Nephron (organoid): ENCODE results near the gene CCL14.

Source experiments
- H3K27ac Mint-ChIP-seq, 3 experiments: 2 replicates each; pipeline ENCODE4 v1.8.0; 2020; ENCODE audit warnings: mixed read lengths in 3 of 3, mild to moderate bottlenecking in 2 of 3, moderate library complexity in 1 of 3
- H3K27me3 Mint-ChIP-seq: 2 replicates; pipeline ENCODE4 v1.8.0; 2021; ENCODE audit warnings: low read depth, mild to moderate bottlenecking, moderate library complexity, mixed read lengths
- H3K36me3 Mint-ChIP-seq: 2 replicates; pipeline ENCODE4 v1.8.0; 2020; ENCODE audit warnings: low read depth, mixed read lengths
- H3K4me1 Mint-ChIP-seq: 2 replicates; pipeline ENCODE4 v1.8.0; 2020; ENCODE audit warnings: mixed read lengths
- H3K4me3 Mint-ChIP-seq, 3 experiments: 2 replicates each; pipeline ENCODE4 v1.8.0; 2020; ENCODE audit warnings: mild to moderate bottlenecking in 3 of 3, mixed read lengths in 3 of 3, moderate library complexity in 2 of 3
- H3K9me3 Mint-ChIP-seq: 2 replicates; pipeline ENCODE4 v1.8.0; 2020; ENCODE audit warnings: mixed read lengths
- TF ChIP-seq, protein P1 (sequence below), 3 experiments: fragments of 200-600 bp; sonication (generic); IDR thresholded peaks; one replicate each; pipeline ENCODE4 v1.5.0; 2021; ENCODE audit warnings: antibody characterized with exemption in 3 of 3; ENCODE audit not compliant: unreplicated experiment in 3 of 3

Gene CCL14

DNA sequence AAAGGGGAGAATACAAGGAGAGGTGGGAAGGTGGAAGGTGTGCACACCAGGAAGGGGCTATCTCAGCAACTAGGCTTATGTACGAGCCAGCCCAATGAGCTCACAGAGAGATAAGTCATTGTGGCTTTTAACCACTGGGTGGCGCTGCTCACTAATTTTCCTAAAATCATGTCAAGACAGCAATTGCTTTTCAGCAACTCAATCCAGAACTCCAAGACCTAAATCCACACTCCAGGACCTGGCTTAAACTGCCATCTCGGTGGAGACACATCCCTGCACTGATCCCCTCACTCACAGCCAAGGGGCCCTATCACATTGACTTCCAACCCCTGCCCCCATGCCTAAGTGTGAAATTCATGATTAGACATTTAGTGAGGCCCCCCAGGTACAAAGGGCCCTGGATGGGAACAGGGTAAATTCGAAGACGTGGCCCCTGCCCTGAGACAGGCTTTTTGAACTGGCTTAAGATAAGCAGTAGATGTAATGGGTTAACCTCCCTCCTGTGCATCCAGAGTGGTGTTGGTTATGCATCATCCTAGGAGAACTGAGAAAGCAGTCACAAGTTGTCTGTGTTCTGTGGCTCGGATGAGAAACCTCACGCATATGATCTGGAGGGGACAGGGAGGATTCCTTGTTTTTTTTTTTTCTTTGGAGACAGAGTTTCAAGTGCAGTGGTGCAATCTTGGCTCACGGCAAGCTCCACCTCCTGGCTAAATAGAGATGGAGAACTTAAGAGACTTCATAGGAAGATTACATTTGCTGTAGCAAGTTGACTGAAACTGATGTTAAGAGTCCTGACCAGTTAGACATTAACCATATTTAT lies 16.8 kb downstream of the CCL14 start:
- peak overlapping the region; percentile 56 to 84 (median 67) for H3K27ac Mint-ChIP-seq
- no peaks in the 10 kb centered on the region for H3K36me3 Mint-ChIP-seq
- H3K4me1 Mint-ChIP-seq, result peaks cover 13% of the 10 kb centered on the region
- no peak overlapping the region for H3K4me3 Mint-ChIP-seq
- H3K9me3 Mint-ChIP-seq, result no peaks in the 10 kb centered on the region
- peaks cover 8% of the 10 kb centered on the region for H3K27me3 Mint-ChIP-seq
- TF ChIP-seq, protein P1, sequence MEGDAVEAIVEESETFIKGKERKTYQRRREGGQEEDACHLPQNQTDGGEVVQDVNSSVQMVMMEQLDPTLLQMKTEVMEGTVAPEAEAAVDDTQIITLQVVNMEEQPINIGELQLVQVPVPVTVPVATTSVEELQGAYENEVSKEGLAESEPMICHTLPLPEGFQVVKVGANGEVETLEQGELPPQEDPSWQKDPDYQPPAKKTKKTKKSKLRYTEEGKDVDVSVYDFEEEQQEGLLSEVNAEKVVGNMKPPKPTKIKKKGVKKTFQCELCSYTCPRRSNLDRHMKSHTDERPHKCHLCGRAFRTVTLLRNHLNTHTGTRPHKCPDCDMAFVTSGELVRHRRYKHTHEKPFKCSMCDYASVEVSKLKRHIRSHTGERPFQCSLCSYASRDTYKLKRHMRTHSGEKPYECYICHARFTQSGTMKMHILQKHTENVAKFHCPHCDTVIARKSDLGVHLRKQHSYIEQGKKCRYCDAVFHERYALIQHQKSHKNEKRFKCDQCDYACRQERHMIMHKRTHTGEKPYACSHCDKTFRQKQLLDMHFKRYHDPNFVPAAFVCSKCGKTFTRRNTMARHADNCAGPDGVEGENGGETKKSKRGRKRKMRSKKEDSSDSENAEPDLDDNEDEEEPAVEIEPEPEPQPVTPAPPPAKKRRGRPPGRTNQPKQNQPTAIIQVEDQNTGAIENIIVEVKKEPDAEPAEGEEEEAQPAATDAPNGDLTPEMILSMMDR (IDR thresholded peaks at IDR 0.05; ENCODE audit: unreplicated experiment in 3 of 3), result peak; percentile 78 to 85 (median 79)

DNA sequence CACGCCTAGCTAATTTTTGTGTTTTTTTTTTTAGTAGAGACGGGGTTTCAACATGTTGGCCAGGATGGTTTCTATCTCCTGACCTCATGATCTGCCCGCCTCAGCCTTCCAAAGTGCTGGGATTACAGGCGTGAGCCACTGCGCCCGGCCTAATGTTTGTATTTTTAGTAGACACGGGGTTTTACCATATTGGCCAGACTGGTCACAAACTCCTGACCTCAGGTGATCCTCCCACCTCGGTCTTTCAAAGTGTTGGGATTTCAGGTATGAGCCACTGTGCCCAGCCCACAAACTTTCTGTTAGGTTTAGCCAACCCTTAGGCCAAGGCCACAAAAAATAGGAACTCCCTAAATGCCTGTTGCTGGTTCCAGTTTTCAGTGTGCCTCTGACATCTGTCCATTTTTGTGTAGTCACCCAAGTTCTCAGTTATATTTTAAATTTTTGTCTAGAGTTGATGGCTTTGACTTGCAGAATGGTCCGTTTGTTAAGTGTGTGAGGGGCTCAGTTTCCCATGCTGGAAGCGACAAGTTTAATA lies 17.9 kb downstream of the CCL14 start:
- no peaks in the 10 kb centered on the region for H3K36me3 Mint-ChIP-seq
- H3K4me1 Mint-ChIP-seq, result peaks cover 13% of the 10 kb centered on the region
- TF ChIP-seq, protein P1 (IDR thresholded peaks at IDR 0.05; ENCODE audit: unreplicated experiment in 3 of 3), result no peak
- H3K4me3 Mint-ChIP-seq, result no peak overlapping the region
- H3K27me3 Mint-ChIP-seq, result peaks cover 8% of the 10 kb centered on the region
- no peaks in the 10 kb centered on the region for H3K9me3 Mint-ChIP-seq
- H3K27ac Mint-ChIP-seq, result no peak overlapping the region

DNA sequence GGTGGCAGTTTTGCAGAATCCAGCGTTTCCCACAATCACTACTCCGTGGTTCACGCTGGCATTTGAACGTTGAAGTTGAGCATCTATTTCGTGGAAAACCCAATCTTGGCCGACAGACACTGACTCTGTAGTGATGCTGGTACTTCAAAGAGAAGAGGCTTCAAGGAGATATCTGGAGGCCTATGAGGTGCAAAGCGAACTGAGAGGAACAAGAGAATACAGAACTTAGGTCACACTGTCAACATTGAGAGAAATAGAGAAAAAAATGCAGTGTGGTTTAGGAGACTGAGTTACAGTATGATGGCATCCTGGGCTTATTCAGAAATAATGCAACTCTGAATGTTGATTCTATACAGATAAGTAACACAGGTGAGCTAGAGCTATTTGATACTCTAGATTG lies 21.3 kb downstream of the CCL14 start:
- TF ChIP-seq, protein P1 (IDR thresholded peaks at IDR 0.05; ENCODE audit: unreplicated experiment in 3 of 3), result no peak
- peaks cover 10% of the 10 kb centered on the region for H3K4me1 Mint-ChIP-seq
- H3K36me3 Mint-ChIP-seq, result no peaks in the 10 kb centered on the region
- no peaks in the 10 kb centered on the region for H3K9me3 Mint-ChIP-seq
- H3K27me3 Mint-ChIP-seq, result no peaks in the 10 kb centered on the region
- no peak overlapping the region for H3K27ac Mint-ChIP-seq
- H3K4me3 Mint-ChIP-seq, result no peak overlapping the region

DNA sequence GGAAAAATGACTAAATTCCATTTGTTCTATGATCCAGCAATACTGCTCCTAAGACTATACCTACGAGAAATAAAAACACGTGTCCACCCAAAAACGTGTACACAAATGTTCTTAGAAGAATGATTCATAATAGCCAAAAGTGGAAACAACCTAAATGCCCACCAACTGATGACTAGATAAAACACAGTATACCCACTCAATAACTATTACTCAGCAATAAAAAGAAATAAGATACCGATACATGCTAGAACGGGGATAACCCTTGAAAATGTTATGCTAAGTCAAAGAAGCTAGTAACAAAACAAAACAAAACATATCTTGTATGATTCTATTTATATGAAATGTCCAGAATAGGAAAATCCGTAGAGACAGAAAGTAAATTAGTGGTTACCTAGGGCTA lies 22.9 kb downstream of the CCL14 start:
- H3K36me3 Mint-ChIP-seq, result no peaks in the 10 kb centered on the region
- TF ChIP-seq, protein P1 (IDR thresholded peaks at IDR 0.05; ENCODE audit: unreplicated experiment in 3 of 3), result no peak
- no peaks in the 10 kb centered on the region for H3K9me3 Mint-ChIP-seq
- H3K4me3 Mint-ChIP-seq, result no peak overlapping the region
- H3K27ac Mint-ChIP-seq, result no peak overlapping the region
- no peaks in the 10 kb centered on the region for H3K4me1 Mint-ChIP-seq
- no peaks in the 10 kb centered on the region for H3K27me3 Mint-ChIP-seq

DNA sequence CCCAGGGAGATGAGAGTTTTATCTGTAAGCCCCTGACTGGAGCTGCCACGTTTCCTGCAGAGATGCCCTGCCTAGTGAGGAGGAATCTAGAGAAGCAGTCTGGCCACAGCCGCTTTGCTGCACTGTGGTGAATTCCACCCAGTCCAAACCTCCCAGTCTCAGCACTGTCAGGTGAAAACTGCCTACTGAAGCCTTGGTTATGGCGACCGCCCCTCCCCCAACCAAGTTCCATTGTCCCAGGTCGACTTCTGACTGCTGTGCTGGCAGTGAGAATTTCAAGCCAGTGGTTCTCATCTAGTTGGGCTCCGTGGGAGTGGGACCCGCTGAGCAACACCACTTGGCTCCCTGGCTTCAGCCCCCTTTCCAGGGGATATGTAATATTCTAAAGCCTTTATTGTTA lies 32.8 kb downstream of the CCL14 start:
- H3K9me3 Mint-ChIP-seq, result no peaks in the 10 kb centered on the region
- TF ChIP-seq, protein P1 (IDR thresholded peaks at IDR 0.05; ENCODE audit: unreplicated experiment in 3 of 3), result no peak
- no peaks in the 10 kb centered on the region for H3K36me3 Mint-ChIP-seq
- H3K27me3 Mint-ChIP-seq, result peaks cover 1% of the 10 kb centered on the region
- H3K4me3 Mint-ChIP-seq, result no peak overlapping the region
- no peak overlapping the region for H3K27ac Mint-ChIP-seq
- no peaks in the 10 kb centered on the region for H3K4me1 Mint-ChIP-seq

DNA sequence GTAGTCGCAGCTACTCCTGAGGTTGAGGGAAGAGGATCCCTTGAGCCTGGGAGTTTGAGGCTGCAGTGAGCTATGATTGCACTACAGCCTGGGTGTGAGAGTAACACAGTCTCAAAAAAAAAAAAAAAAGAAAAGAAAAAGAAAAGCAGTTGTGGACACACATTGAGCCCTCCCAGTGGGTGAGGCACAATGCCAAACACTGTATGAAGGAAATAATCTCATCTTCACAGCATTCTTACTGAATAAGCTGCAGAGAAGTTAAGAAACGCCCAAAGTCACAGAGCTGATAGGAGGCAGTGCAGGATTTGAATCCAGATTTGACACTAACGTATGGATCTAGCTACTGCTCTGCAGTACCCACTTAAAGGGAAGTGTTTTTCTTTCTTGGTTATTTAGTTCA lies 37.1 kb downstream of the CCL14 start:
- Mint-ChIP-seq H3K27ac (no peak overlapping the region), H3K27me3 (peaks cover 5% of the 10 kb centered on the region), H3K36me3 (no peaks in the 10 kb centered on the region), H3K4me1 (no peaks in the 10 kb centered on the region), H3K9me3 (no peaks in the 10 kb centered on the region), H3K4me3 (no peak overlapping the region)
- TF ChIP-seq, protein P1 (IDR thresholded peaks at IDR 0.05; ENCODE audit: unreplicated experiment in 3 of 3), result no peak
